Smooth muscle cell (in vitro differentiated cells): ENCODE measurements around the gene PIGU. TPM values are rescaled to one million over a fixed set of nuclear protein-coding genes. Genes with fewer than 3 reads are reported as not detected.

Experiments used
- polyA plus RNA-seq: library from polyadenylated mRNA; unstranded; fragments of >200 nt; fragmentation: Nextera tagmentation; extraction: Ambion mirVana; gene quantifications from 2 replicates; pipeline ENCODE4 v1.2.1, GENCODE V29; 2016
- small RNA-seq: library from RNA; depleted of rRNA; stranded (forward); fragments of <200 nt; gene quantifications from one replicate; pipeline ENCODE3, GENCODE V24; 2014
- total RNA-seq: library from RNA; depleted of rRNA; stranded (reverse); fragments of >200 nt; gene quantifications from 2 replicates; pipeline ENCODE4 v1.2.3, GENCODE V29; 2014

The PIGU gene
- total and polyA plus RNA-seq, 2 experiments from 2014 or later: 46.5 to 50.2 TPM

Small RNAs within 50 kb of the gene (small RNA-seq; reads per million reads assigned to genes)
- gene AL118520.1: not detected
- gene RF00019: not detected

Other genes with a start within 250 kb of the PIGU start
- gene DYNLRB1, start 160.7 kb downstream of the PIGU start, total RNA-seq: 185 and 224 TPM in 2 replicates
- gene DYNLRB1, start 160.7 kb downstream of the PIGU start, polyA plus RNA-seq: 202 and 266 TPM in 2 replicates
- gene MAP1LC3A, start 118.4 kb downstream of the PIGU start, total RNA-seq: 32.4 and 47.8 TPM in 2 replicates
- 84.0 and 95.4 TPM in 2 replicates for gene MAP1LC3A, start 118.4 kb downstream of the PIGU start, polyA plus RNA-seq
- 11.7 and 13.1 TPM in 2 replicates for gene TP53INP2, start 27.3 kb upstream of the PIGU start, total RNA-seq
- 15.9 and 17.5 TPM in 2 replicates for gene TP53INP2, start 27.3 kb upstream of the PIGU start, polyA plus RNA-seq
- gene NCOA6, start 148.6 kb upstream of the PIGU start, total RNA-seq: 12.4 and 15.6 TPM in 2 replicates
- 19.0 and 26.7 TPM in 2 replicates for gene NCOA6, start 148.6 kb upstream of the PIGU start, polyA plus RNA-seq
- gene GGT7, start 195.8 kb upstream of the PIGU start, total RNA-seq: 2.8 and 4.0 TPM in 2 replicates
- gene GGT7, start 195.8 kb upstream of the PIGU start, polyA plus RNA-seq: 15.2 and 19.0 TPM in 2 replicates
- 33.9 and 35.1 TPM in 2 replicates for gene ACSS2, start 199.5 kb upstream of the PIGU start, total RNA-seq
- gene ACSS2, start 199.5 kb upstream of the PIGU start, polyA plus RNA-seq: 27.1 and 37.7 TPM in 2 replicates